HG03571 (cell line): Measurements from ENCODE around the gene C21orf91.

Experiments used
- ATAC-seq: cut with Tn5 transposase; IDR thresholded peaks from one replicate; pipeline ENCODE4 v1.9.1; 2021; ENCODE audit not compliant: unreplicated experiment

C21orf91 gene

GRCh38 chr21:17798796-17799195 is 20.4 kb downstream of the C21orf91 start:
- ATAC-seq = no peak

- no peak for ATAC-seq
These were observed 21.2 kb downstream of the C21orf91 start for GRCh38 chr21:17797967-17798366.

GRCh38 chr21:17796503-17796902 is 22.7 kb downstream of the C21orf91 start:
- no peak for ATAC-seq

GRCh38 chr21:17796037-17796403 is 23.1 kb downstream of the C21orf91 start:
- no peak for ATAC-seq

- no peak for ATAC-seq
These were observed 23.8 kb downstream of the C21orf91 start for GRCh38 chr21:17795146-17796036.

GRCh38 chr21:17794518-17795145 is 24.5 kb downstream of the C21orf91 start:
- ATAC-seq = no peak

GRCh38 chr21:17793246-17794123 is 25.7 kb downstream of the C21orf91 start:
- peak; percentile 52 for ATAC-seq

GRCh38 chr21:17789656-17790055 is 29.5 kb downstream of the C21orf91 start:
- ATAC-seq = no peak

GRCh38 chr21:17789069-17789468 is 30.1 kb downstream of the C21orf91 start:
- no peak for ATAC-seq

- no peak for ATAC-seq
These were observed 32.3 kb downstream of the C21orf91 start for GRCh38 chr21:17786851-17787181.

- ATAC-seq = no peak
These were observed 32.9 kb downstream of the C21orf91 start for GRCh38 chr21:17786071-17786850.

- no peak for ATAC-seq
These were observed 33.8 kb downstream of the C21orf91 start for GRCh38 chr21:17785403-17785788.

- peak; percentile 41 for ATAC-seq
These were observed 34.4 kb downstream of the C21orf91 start for GRCh38 chr21:17784604-17785402.

GRCh38 chr21:17784180-17784598 is 35.0 kb downstream of the C21orf91 start:
- peak; percentile 63 for ATAC-seq

- ATAC-seq = peak; percentile 30
These were observed 35.5 kb downstream of the C21orf91 start for GRCh38 chr21:17783481-17784179.

GRCh38 chr21:17783003-17783402 is 36.2 kb downstream of the C21orf91 start:
- ATAC-seq = no peak

GRCh38 chr21:17782051-17782450 is 37.1 kb downstream of the C21orf91 start:
- no peak for ATAC-seq

- ATAC-seq = no peak
These were observed 37.6 kb downstream of the C21orf91 start for GRCh38 chr21:17781524-17781923.

- ATAC-seq = peak; percentile 44
These were observed 38.6 kb downstream of the C21orf91 start for GRCh38 chr21:17780539-17780938.
